NOMO-1 treated with DMSO at 0.1 percent for 48 hours (cell line): Measurements from ENCODE around the gene MAP2K6.

ENCODE experiments used
- DNase-seq: peaks from one replicate; lab custom pipeline; 2025; ENCODE audit not compliant: unreplicated experiment; lab: John Stamatoyannopoulos, UW

MAP2K6 gene

GRCh38 chr17:69425978-69426377, 11.5 kb downstream of the MAP2K6 start:
- DNase-seq: no peak

GRCh38 chr17:69427486-69428197, 13.1 kb downstream of the MAP2K6 start:
- DNase-seq: no peak

- DNase-seq: peak; percentile 39
Measured at GRCh38 chr17:69428252-69428980, 13.9 kb downstream of the MAP2K6 start.

- DNase-seq: peak; percentile 13
Measured at GRCh38 chr17:69430488-69430887, 16.0 kb downstream of the MAP2K6 start.

GRCh38 chr17:69431835-69432234, 17.3 kb downstream of the MAP2K6 start:
- DNase-seq: no peak

- DNase-seq: no peak
Measured at GRCh38 chr17:69433093-69433492, 18.6 kb downstream of the MAP2K6 start.

GRCh38 chr17:69434164-69434579, 19.7 kb downstream of the MAP2K6 start:
- DNase-seq: no peak

GRCh38 chr17:69435971-69436696, 21.6 kb downstream of the MAP2K6 start:
- no peak for DNase-seq

- DNase-seq: no peak
Measured at GRCh38 chr17:69437475-69437874, 23.0 kb downstream of the MAP2K6 start.

- no peak for DNase-seq
Measured at GRCh38 chr17:69438776-69439175, 24.3 kb downstream of the MAP2K6 start.

GRCh38 chr17:69441179-69441578, 26.7 kb downstream of the MAP2K6 start:
- DNase-seq: no peak

GRCh38 chr17:69443138-69443537, 28.6 kb downstream of the MAP2K6 start:
- DNase-seq: no peak

- DNase-seq: no peak
Measured at GRCh38 chr17:69444023-69444422, 29.5 kb downstream of the MAP2K6 start.

- no peak for DNase-seq
Measured at GRCh38 chr17:69445132-69445531, 30.6 kb downstream of the MAP2K6 start.

GRCh38 chr17:69447726-69448125, 33.2 kb downstream of the MAP2K6 start:
- no peak for DNase-seq

- no peak for DNase-seq
Measured at GRCh38 chr17:69448431-69449102, 34.1 kb downstream of the MAP2K6 start.

- no peak for DNase-seq
Measured at GRCh38 chr17:69450131-69450530, 35.6 kb downstream of the MAP2K6 start.

- DNase-seq: no peak
Measured at GRCh38 chr17:69450918-69451317, 36.4 kb downstream of the MAP2K6 start.

GRCh38 chr17:69451416-69452394, 37.2 kb downstream of the MAP2K6 start:
- no peak for DNase-seq

GRCh38 chr17:69452664-69453260, 38.3 kb downstream of the MAP2K6 start:
- no peak for DNase-seq
